Brain microvascular endothelial cell (primary cell): Measurements from ENCODE around the gene GIPC3.

ENCODE experiments used
- DNase-seq: peaks from one replicate; pipeline ENCODE4 v3.0.0-alpha.2; 2020
- H3K27ac ChIP-seq: fragments of 250-450 bp; sonication (Bioruptor Pico); 2 replicates; pipeline ENCODE4 v1.5.1; 2020; ENCODE audit warnings: mild to moderate bottlenecking, moderate library complexity
- H3K27me3 ChIP-seq: fragments of 250-450 bp; sonication (Bioruptor Pico); replicated peaks from 2 replicates; pipeline ENCODE4 v1.5.1; 2020; ENCODE audit warnings: mild to moderate bottlenecking
- H3K36me3 ChIP-seq: fragments of 250-450 bp; sonication (Bioruptor Pico); replicated peaks from 2 replicates; pipeline ENCODE4 v1.5.1; 2020; ENCODE audit warnings: mild to moderate bottlenecking
- H3K4me3 ChIP-seq: 2 replicates; pipeline ENCODE4 v1.5.1; 2011; ENCODE audit warnings: low read depth, mild to moderate bottlenecking, control low read depth, low read length, moderate library complexity
- CTCF ChIP-seq: IDR thresholded peaks from 2 replicates; pipeline ENCODE4 v1.5.1; 2011; ENCODE audit warnings: low read depth, mild to moderate bottlenecking, moderate library complexity, low read length, control low read depth, inconsistent platforms; ENCODE audit errors: missing control alignments
- in situ Hi-C: cut with HindIII; loops from 2 replicates; pipeline ENCODE4 v1.10.0; 2017; ENCODE audit warnings: low sequenced_read_pairs, low pct_ligation_motif_present

GIPC3 gene

GRCh38 chr19:3586707-3587346, 1.5 kb downstream of the GIPC3 start:
- in situ Hi-C loops: no loop called here
- Histone ChIP-seq H3K4me3 (no peak overlapping the region), H3K27ac (no peak overlapping the region), H3K36me3 (no peaks in the 10 kb centered on the region), H3K27me3 (no peaks in the 10 kb centered on the region)
- no peak for DNase-seq
- TF ChIP-seq CTCF: no peak

GRCh38 chr19:3589439-3589838, 4.2 kb downstream of the GIPC3 start:
- DNase-seq: no peak
- no peak overlapping the region for H3K27ac ChIP-seq
- H3K27me3 ChIP-seq: no peaks in the 10 kb centered on the region
- TF ChIP-seq CTCF: no peak
- H3K4me3 ChIP-seq: no peak overlapping the region
- in situ Hi-C loops: no loop called here
- no peaks in the 10 kb centered on the region for H3K36me3 ChIP-seq

GRCh38 chr19:3589949-3590348, 4.7 kb downstream of the GIPC3 start:
- Histone ChIP-seq H3K4me3 (no peak overlapping the region), H3K27me3 (no peaks in the 10 kb centered on the region), H3K36me3 (no peaks in the 10 kb centered on the region), H3K27ac (no peak overlapping the region)
- in situ Hi-C loops: no loop called here
- DNase-seq: no peak
- no peak for TF ChIP-seq CTCF

- Histone ChIP-seq H3K36me3 (no peaks in the 10 kb centered on the region), H3K4me3 (no peak overlapping the region), H3K27me3 (no peaks in the 10 kb centered on the region), H3K27ac (no peak overlapping the region)
- in situ Hi-C loops: no loop called here
- no peak for TF ChIP-seq CTCF
- DNase-seq: no peak
These were observed 5.8 kb downstream of the GIPC3 start for GRCh38 chr19:3590991-3591659.

- DNase-seq: no peak
- Histone ChIP-seq H3K27me3 (no peaks in the 10 kb centered on the region), H3K36me3 (no peaks in the 10 kb centered on the region), H3K27ac (no peak overlapping the region), H3K4me3 (no peak overlapping the region)
- in situ Hi-C loops: no loop called here
- TF ChIP-seq CTCF: no peak
These were observed 6.8 kb downstream of the GIPC3 start for GRCh38 chr19:3591876-3592613.
